ENCODE results near the gene SLC35F4. TPM values are rescaled to one million over a fixed set of nuclear protein-coding genes. Genes with fewer than 3 reads are reported as not detected.

Gene SLC35F4
- total RNA-seq, 1 experiment from 2014 or later = not detected

GRCh38 chr14:57870686-57871457, 5.0 kb upstream of the SLC35F4 start:
- intact Hi-C loops (cut with micrococcal nuclease) = loop anchor here (5.0 kb wide), 1 partner anchor 339 kb away; no protein-coding TSS in a partner anchor
- no peak for DNase-seq (ENCODE audit: low read depth, low spot score)
- Histone ChIP-seq H3K36me3 (ENCODE audit: control insufficient read depth in 1 of 2, insufficient read depth in 2 of 2, low read length in 2 of 2) (no peaks in the 10 kb centered on the region), H3K9me2 (ENCODE audit: insufficient read depth) (no peaks in the 10 kb centered on the region), H3K9me3 (ENCODE audit: control insufficient read depth in 1 of 2, insufficient read depth in 1 of 2, low read depth in 1 of 2, low read length in 2 of 2) (no peaks in the 10 kb centered on the region), H3K4me2 (ENCODE audit: low read length) (no peak overlapping the region), H3K4me1 (ENCODE audit: control insufficient read depth in 1 of 2, insufficient read depth in 2 of 2, low read length in 2 of 2) (no peaks in the 10 kb centered on the region), H3K4me3 (replicated peaks in 1 of 2; ENCODE audit: low read depth in 1 of 2, low read length in 2 of 2) (no peak overlapping the region), H2AFZ (ENCODE audit: low read depth, low read length, poor library complexity, severe bottlenecking) (no peak overlapping the region), H3K27ac (ENCODE audit: low read depth, low read length) (no peak overlapping the region), H3K9ac (ENCODE audit: low read length) (no peak overlapping the region), H3K79me2 (ENCODE audit: insufficient read depth, low read length) (no peaks in the 10 kb centered on the region), H4K20me1 (ENCODE audit: insufficient read depth) (no peaks in the 10 kb centered on the region), H3K27me3 (ENCODE audit: insufficient read depth, low read length) (peaks cover 21% of the 10 kb centered on the region; the same call in 1 of the 2 replicates)
- POLR2A ChIA-PET = no interaction called here
- TF ChIP-seq FOSL1 (IDR thresholded peaks at IDR 0.05; ENCODE audit: low read depth) (no peak), TCF7L2 (IDR thresholded peaks at IDR 0.05; ENCODE audit: borderline replicate concordance, extremely low read depth, insufficient read depth, insufficient read length) (no peak), SRF (IDR thresholded peaks at IDR 0.05; ENCODE audit: low read depth) (no peak), ZBTB33 (IDR thresholded peaks at IDR 0.05; ENCODE audit: extremely low read depth, insufficient replicate concordance, low read length) (no peak), ZFX (IDR thresholded peaks at IDR 0.05) (no peak)
- no TSS peak for BruUV-seq (replicated peaks)
- RAD21 ChIA-PET (ENCODE audit: low non-redundant PET in 1 of 2, low total read pairs in 2 of 2, uncharacterized antibody in 2 of 2, unreplicated experiment in 2 of 2) = interaction anchor here in 1 of 2 experiments (1.1 kb wide), 1 partner anchor 178 kb away, joined by 4 read pairs; no protein-coding TSS in a partner anchor
- no peak; the same call in 1 of the 2 replicates for ATAC-seq
- CTCF ChIA-PET = interaction anchor here (1.2 to 3.8 kb wide), 6 partner anchors 12 to 383 kb away, joined by 3 to 55 read pairs (median 6); no protein-coding TSS in a partner anchor

GRCh38 chr14:57869617-57870016, 3.7 kb upstream of the SLC35F4 start:
- Histone ChIP-seq H3K4me2 (ENCODE audit: low read length) (no peak overlapping the region), H3K36me3 (ENCODE audit: control insufficient read depth in 1 of 2, insufficient read depth in 2 of 2, low read length in 2 of 2) (no peaks in the 10 kb centered on the region), H3K27me3 (ENCODE audit: insufficient read depth, low read length) (peaks cover 21% of the 10 kb centered on the region; the same call in 1 of the 2 replicates), H3K79me2 (ENCODE audit: insufficient read depth, low read length) (no peaks in the 10 kb centered on the region), H2AFZ (ENCODE audit: low read depth, low read length, poor library complexity, severe bottlenecking) (no peak overlapping the region), H3K4me1 (ENCODE audit: control insufficient read depth in 1 of 2, insufficient read depth in 2 of 2, low read length in 2 of 2) (no peaks in the 10 kb centered on the region), H4K20me1 (ENCODE audit: insufficient read depth) (no peaks in the 10 kb centered on the region), H3K9me3 (ENCODE audit: control insufficient read depth in 1 of 2, insufficient read depth in 1 of 2, low read depth in 1 of 2, low read length in 2 of 2) (no peaks in the 10 kb centered on the region), H3K9me2 (ENCODE audit: insufficient read depth) (no peaks in the 10 kb centered on the region), H3K27ac (ENCODE audit: low read depth, low read length) (no peak overlapping the region), H3K9ac (ENCODE audit: low read length) (no peak overlapping the region), H3K4me3 (replicated peaks in 1 of 2; ENCODE audit: low read depth in 1 of 2, low read length in 2 of 2) (no peak overlapping the region)
- RAD21 ChIA-PET (ENCODE audit: low non-redundant PET in 1 of 2, low total read pairs in 2 of 2, uncharacterized antibody in 2 of 2, unreplicated experiment in 2 of 2) = no interaction called here
- intact Hi-C loops (cut with micrococcal nuclease) = loop anchor here (5.0 kb wide), 1 partner anchor 337 kb away; no protein-coding TSS in a partner anchor
- CTCF ChIA-PET = interaction anchor here (0.8 to 3.8 kb wide), 2 partner anchors 15 to 176 kb away, joined by 3 to 55 read pairs; no protein-coding TSS in a partner anchor
- POLR2A ChIA-PET = no interaction called here
- DNase-seq (ENCODE audit: low read depth, low spot score) (no peak), ATAC-seq (no peak)
- no TSS peak for BruUV-seq (replicated peaks)
- TF ChIP-seq POLR2AphosphoS5 (IDR thresholded peaks at IDR 0.05; ENCODE audit: low read depth, low read length) (no peak), EGR1 (IDR thresholded peaks at IDR 0.05; ENCODE audit: low read depth) (no peak), REST (IDR thresholded peaks at IDR 0.05; ENCODE audit: low read depth) (no peak), ZFX (IDR thresholded peaks at IDR 0.05) (no peak), ATF3 (IDR thresholded peaks at IDR 0.05) (no peak), EZH2 (IDR thresholded peaks at IDR 0.05) (no peak), EZH2phosphoT487 (IDR thresholded peaks at IDR 0.05; ENCODE audit: borderline replicate concordance) (no peak), SRF (IDR thresholded peaks at IDR 0.05; ENCODE audit: low read depth) (no peak), JUND (IDR thresholded peaks at IDR 0.05) (no peak), YY1 (IDR thresholded peaks at IDR 0.05; ENCODE audit: extremely low read depth, insufficient replicate concordance, low read depth, low read length) (no peak), FOSL1 (IDR thresholded peaks at IDR 0.05; ENCODE audit: low read depth) (no peak)
